AG08395 (cell line): ENCODE measurements around the gene OR10AG1.
A peak's percentile ranks its signal among the peaks of the same experiment; 100 is the strongest.

Source experiments
- DNase-seq: peaks from one replicate; pipeline ENCODE4 v3.0.0; 2012; ENCODE audit warnings: mixed read lengths, low spot score

OR10AG1 gene

GRCh38 chr11:55969845-55970244, at the start of gene OR10AG1:
OR10AG1 (minus strand) TSS chr11:55969945; CDS start chr11:55969907, 38 bp downstream.
- no peak for DNase-seq

- no peak for DNase-seq
Measured at GRCh38 chr11:56013805-56014204, 44.1 kb upstream of the OR10AG1 start.

- no peak for DNase-seq
Measured at GRCh38 chr11:56010716-56011115, 41.0 kb upstream of the OR10AG1 start.

GRCh38 chr11:55994525-55994924, 24.8 kb upstream of the OR10AG1 start, which contains the start of gene OR5F1:
OR5F1 (minus strand) TSS chr11:55994625; CDS start chr11:55994625, 0 bp downstream.
- no peak for DNase-seq

GRCh38 chr11:55970935-55971334, 1.2 kb upstream of the OR10AG1 start:
- DNase-seq: no peak

GRCh38 chr11:55967914-55968313, 1.8 kb downstream of the OR10AG1 start:
- DNase-seq: no peak

GRCh38 chr11:55966391-55966790, 3.4 kb downstream of the OR10AG1 start:
- no peak for DNase-seq

- no peak for DNase-seq
Measured at GRCh38 chr11:55956521-55956920, 13.2 kb downstream of the OR10AG1 start.

GRCh38 chr11:55949330-55949729, 20.4 kb downstream of the OR10AG1 start:
- DNase-seq: no peak

- DNase-seq: peak; percentile 2
Measured at GRCh38 chr11:55942785-55943392, 26.9 kb downstream of the OR10AG1 start.

GRCh38 chr11:55936300-55936699, 33.4 kb downstream of the OR10AG1 start, which contains the start of gene OR5I1:
OR5I1 (minus strand) TSS chr11:55936400; CDS start chr11:55936400, 0 bp downstream.
- DNase-seq: no peak

GRCh38 chr11:55920537-55920936, 49.2 kb downstream of the OR10AG1 start:
- DNase-seq: no peak
